Measurements from ENCODE around the gene NINJ2. TPM values are rescaled to one million over a fixed set of nuclear protein-coding genes. Genes with fewer than 3 reads are reported as not detected.

Gene NINJ2
- total and polyA plus RNA-seq, 2 experiments from 2014 or later: 4.9 to 5.2 TPM

- H3K27ac ChIP-seq: no peak overlapping the region
- 74 to 78% methylated on average over 17 to 18 of the region's 18 CpGs for WGBS, 2 experiments (ENCODE audit: low coverage in 1 of 2, low lambda C conversion rate in 2 of 2, missing lambda C conversion rate in 2 of 2)
- in situ Hi-C loops (cut with MboI): no loop called here
These were observed 75.9 kb downstream of the NINJ2 start for GRCh38 chr12:587132-588023.

GRCh38 chr12:586318-587071 lies 76.8 kb downstream of the NINJ2 start:
- no peak overlapping the region for H3K27ac ChIP-seq
- no peaks in the 10 kb centered on the region for H3K9me2 ChIP-seq (ENCODE audit: insufficient read depth)
- H4K20me1 ChIP-seq (ENCODE audit: insufficient read depth): no peaks in the 10 kb centered on the region
- H3K79me2 ChIP-seq (ENCODE audit: insufficient read depth): no peaks in the 10 kb centered on the region
- H3K9me3 ChIP-seq (ENCODE audit: low read depth): no peaks in the 10 kb centered on the region
- no peak overlapping the region for H2AFZ ChIP-seq
- no peak overlapping the region for H3K9ac ChIP-seq
- in situ Hi-C loops (cut with MboI): no loop called here
- no peaks in the 10 kb centered on the region for H3K4me1 ChIP-seq (ENCODE audit: insufficient read depth)
- H3F3A ChIP-seq (ENCODE audit: insufficient read depth): no peaks in the 10 kb centered on the region
- no peaks in the 10 kb centered on the region for H3K27me3 ChIP-seq (replicated peaks; ENCODE audit: insufficient read depth)
- no peak overlapping the region for H3K4me3 ChIP-seq
- no peak overlapping the region for H3K4me2 ChIP-seq (ENCODE audit: unreplicated experiment)
- WGBS, 2 experiments (ENCODE audit: low coverage in 1 of 2, low lambda C conversion rate in 2 of 2, missing lambda C conversion rate in 2 of 2): 85 to 87% methylated on average over 16 of the region's 16 CpGs
- DNase-seq: no peak
- no peaks in the 10 kb centered on the region for H3K36me3 ChIP-seq (ENCODE audit: low read depth)
- no peak for TF ChIP-seq EZH2 (IDR thresholded peaks at IDR 0.05; ENCODE audit: insufficient read depth, poor library complexity, severe bottlenecking)
- TF ChIP-seq EZH2phosphoT487 (IDR thresholded peaks at IDR 0.05; ENCODE audit: insufficient read depth, low read depth): no peak

More at GRCh38 chr12:587132-588023, 75.9 kb downstream of the NINJ2 start:
- no peaks in the 10 kb centered on the region for H3K9me3 ChIP-seq (ENCODE audit: low read depth)
- H3K4me2 ChIP-seq (ENCODE audit: unreplicated experiment): no peak overlapping the region
- H2AFZ ChIP-seq: no peak overlapping the region
- no peaks in the 10 kb centered on the region for H3K79me2 ChIP-seq (ENCODE audit: insufficient read depth)
- no peaks in the 10 kb centered on the region for H3K9me2 ChIP-seq (ENCODE audit: insufficient read depth)
- no peak for DNase-seq
- no peak overlapping the region for H3K9ac ChIP-seq
- H3K27me3 ChIP-seq (replicated peaks; ENCODE audit: insufficient read depth): no peaks in the 10 kb centered on the region
- TF ChIP-seq EZH2 (IDR thresholded peaks at IDR 0.05; ENCODE audit: insufficient read depth, poor library complexity, severe bottlenecking) (no peak), EZH2phosphoT487 (IDR thresholded peaks at IDR 0.05; ENCODE audit: insufficient read depth, low read depth) (no peak)
- H3F3A ChIP-seq (ENCODE audit: insufficient read depth): no peaks in the 10 kb centered on the region
- no peaks in the 10 kb centered on the region for H3K36me3 ChIP-seq (ENCODE audit: low read depth)
- no peaks in the 10 kb centered on the region for H4K20me1 ChIP-seq (ENCODE audit: insufficient read depth)
- H3K4me1 ChIP-seq (ENCODE audit: insufficient read depth): no peaks in the 10 kb centered on the region
- H3K4me3 ChIP-seq: no peak overlapping the region

GRCh38 chr12:585062-586061 lies 77.9 kb downstream of the NINJ2 start:
- H3K4me1 ChIP-seq (ENCODE audit: insufficient read depth): no peaks in the 10 kb centered on the region
- H3K27me3 ChIP-seq (replicated peaks; ENCODE audit: insufficient read depth): no peaks in the 10 kb centered on the region
- no peaks in the 10 kb centered on the region for H4K20me1 ChIP-seq (ENCODE audit: insufficient read depth)
- no peaks in the 10 kb centered on the region for H3K36me3 ChIP-seq (ENCODE audit: low read depth)
- no peaks in the 10 kb centered on the region for H3K79me2 ChIP-seq (ENCODE audit: insufficient read depth)
- no peak for TF ChIP-seq EZH2 (IDR thresholded peaks at IDR 0.05; ENCODE audit: insufficient read depth, poor library complexity, severe bottlenecking)
- TF ChIP-seq EZH2phosphoT487 (IDR thresholded peaks at IDR 0.05; ENCODE audit: insufficient read depth, low read depth): no peak
- H3K9me3 ChIP-seq (ENCODE audit: low read depth): no peaks in the 10 kb centered on the region
- WGBS, 2 experiments (ENCODE audit: low coverage in 1 of 2, low lambda C conversion rate in 2 of 2, missing lambda C conversion rate in 2 of 2): 80 to 85% methylated on average over 29 to 30 of the region's 30 CpGs
- DNase-seq: no peak
- no peak overlapping the region for H3K4me3 ChIP-seq
- no peak overlapping the region for H3K9ac ChIP-seq
- H3K9me2 ChIP-seq (ENCODE audit: insufficient read depth): no peaks in the 10 kb centered on the region
- H3K4me2 ChIP-seq (ENCODE audit: unreplicated experiment): no peak overlapping the region
- H2AFZ ChIP-seq: no peak overlapping the region
- in situ Hi-C loops (cut with MboI): no loop called here
- H3F3A ChIP-seq (ENCODE audit: insufficient read depth): no peaks in the 10 kb centered on the region
- no peak overlapping the region for H3K27ac ChIP-seq

Data from GM23248 (cell line).